Activated CD4-positive, alpha-beta T cell treated with anti-CD3 and anti-CD28 coated beads, Interleukin-2, amount 50 U/mL, for 48 hours (primary cell): ENCODE measurements around the gene DBN1.

Source experiments
- DNase-seq, 2 experiments: peaks; one replicate each; pipeline ENCODE4 v3.0.0-alpha.2; 2020

DBN1 gene

GRCh38 chr5:177440990-177441780 lies 32.2 kb downstream of the DBN1 start:
- no peak for DNase-seq

GRCh38 chr5:177440211-177440989 lies 33.0 kb downstream of the DBN1 start:
- peak; percentile 67 to 73 for DNase-seq

- no peak for DNase-seq
Observed at GRCh38 chr5:177439518-177440053, 33.8 kb downstream of the DBN1 start.

GRCh38 chr5:177438468-177438867 lies 35.0 kb downstream of the DBN1 start:
- DNase-seq: no peak

- DNase-seq: no peak
Observed at GRCh38 chr5:177437623-177438022, 35.8 kb downstream of the DBN1 start.

- no peak for DNase-seq
Observed at GRCh38 chr5:177435847-177436536, 37.4 kb downstream of the DBN1 start.

GRCh38 chr5:177434942-177435738 lies 38.3 kb downstream of the DBN1 start:
- no peak for DNase-seq

- DNase-seq: peak; percentile 72 to 80
Observed at GRCh38 chr5:177434437-177434836, 39.0 kb downstream of the DBN1 start.

- DNase-seq: no peak
Observed at GRCh38 chr5:177433658-177434217, 39.7 kb downstream of the DBN1 start.

GRCh38 chr5:177432839-177433657 lies 40.4 kb downstream of the DBN1 start:
- DNase-seq: no peak

- DNase-seq: peak; percentile 70 to 78
Observed at GRCh38 chr5:177432143-177432838, 41.1 kb downstream of the DBN1 start.

GRCh38 chr5:177431317-177432142 lies 41.9 kb downstream of the DBN1 start:
- DNase-seq: peak; percentile 76 to 82

GRCh38 chr5:177430972-177431316 lies 42.5 kb downstream of the DBN1 start:
- DNase-seq: no peak

GRCh38 chr5:177430140-177430951 lies 43.1 kb downstream of the DBN1 start:
- no peak for DNase-seq

- peak; percentile 91 to 94 for DNase-seq
Observed at GRCh38 chr5:177429248-177430040, 44.0 kb downstream of the DBN1 start.

- DNase-seq: no peak
Observed at GRCh38 chr5:177428574-177429217, 44.7 kb downstream of the DBN1 start.

GRCh38 chr5:177427919-177428573 lies 45.4 kb downstream of the DBN1 start:
- peak; percentile 56 to 63 for DNase-seq
